HEK293T (cell line): ENCODE results near the gene NEK1.

Source experiments
- BHLHE40 ChIP-seq: fragments of 450-650 bp; IDR thresholded peaks from 2 replicates; pipeline ENCODE4 v1.6.1; 2016; ENCODE audit warnings: mild to moderate bottlenecking, moderate library complexity, borderline replicate concordance
- ELF4 ChIP-seq: fragments of 450-650 bp; IDR thresholded peaks from 2 replicates; pipeline ENCODE4 v1.6.1; 2017; ENCODE audit warnings: antibody characterized with exemption
- FOXM1 ChIP-seq: fragments of 450-650 bp; IDR thresholded peaks from 2 replicates; pipeline ENCODE4 v1.6.1; 2017; ENCODE audit warnings: mild to moderate bottlenecking, borderline replicate concordance
- HDGF ChIP-seq: fragments of 450-650 bp; IDR thresholded peaks from 2 replicates; pipeline ENCODE4 v1.6.1; 2017; ENCODE audit warnings: antibody characterized with exemption, borderline replicate concordance
- L3MBTL2 ChIP-seq: fragments of 450-650 bp; conservative IDR thresholded peaks from 2 replicates; pipeline ENCODE4 v1.6.1; 2016; ENCODE audit warnings: mild to moderate bottlenecking
- SP1 ChIP-seq: fragments of 450-650 bp; IDR thresholded peaks from 2 replicates; pipeline ENCODE4 v1.6.1; 2017
- SUZ12 ChIP-seq: fragments of 450-650 bp; IDR thresholded peaks from 2 replicates; pipeline ENCODE4 v1.6.1; 2016; ENCODE audit warnings: mild to moderate bottlenecking

DNA sequence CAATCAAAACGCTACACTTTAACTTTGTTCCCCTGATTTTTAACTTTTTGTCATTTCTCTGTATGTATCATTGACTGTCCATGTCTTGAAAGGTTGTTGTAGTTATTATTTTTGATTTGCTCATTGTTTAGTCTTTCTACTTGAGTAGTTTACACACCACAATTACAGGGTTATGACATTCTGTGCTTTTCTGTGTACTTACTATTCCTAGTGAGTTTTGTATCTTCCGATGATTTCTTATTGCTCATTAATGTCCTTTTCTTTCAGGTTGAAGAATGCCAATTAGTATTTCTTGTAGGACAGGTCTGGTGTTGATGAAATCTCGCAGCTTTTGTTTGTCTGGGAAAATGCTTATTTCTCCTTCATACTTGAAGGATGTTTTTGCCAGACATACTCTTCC is 252.4 kb downstream of the NEK1 start:
- TF ChIP-seq L3MBTL2 (no peak), ELF4 (no peak), BHLHE40 (no peak), HDGF (no peak), SP1 (no peak), FOXM1 (no peak), SUZ12 (no peak)
